Stomach (tissue), 4 donors: Measurements from ENCODE around the gene USP47.

Source experiments
- CTCF ChIP-seq, 7 experiments: fragments of 450-650 bp in 4 of 7; fragments of 200-600 bp in 3 of 7; sonication (generic) in 3 of 7; IDR thresholded peaks; one replicate each; pipeline ENCODE4 v1.5.1; 2016 to 2019; ENCODE audit warnings: antibody characterized with exemption in 7 of 7, control low read depth in 2 of 7, mild to moderate bottlenecking in 1 of 7
- EP300 ChIP-seq: sonication (generic); formaldehyde crosslinking; IDR thresholded peaks from one replicate; pipeline ENCODE4 v1.6.1; 2017; ENCODE audit warnings: antibody characterized with exemption

DNA sequence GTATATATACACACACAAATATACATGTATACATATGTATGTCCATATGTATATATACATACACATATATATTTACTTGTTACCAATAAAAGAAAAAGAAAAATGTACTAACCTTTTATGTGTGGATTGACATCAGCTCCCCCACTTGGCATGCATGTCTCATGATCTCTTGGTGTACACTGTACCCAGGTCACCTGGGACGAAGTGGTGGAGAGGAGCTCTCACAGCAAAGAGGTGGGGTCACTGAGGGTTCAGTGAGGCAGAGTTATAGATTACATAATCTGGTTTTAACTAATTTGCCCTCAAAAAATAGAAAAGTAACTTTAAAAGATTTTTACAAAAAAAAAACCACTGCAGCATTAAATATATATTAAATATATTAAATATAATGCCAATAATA, 15.5 kb upstream of the USP47 start:
- no peak for TF ChIP-seq EP300
- TF ChIP-seq CTCF (IDR thresholded peaks at IDR 0.05), result no peak
